K562 (cell line): ENCODE results near the gene WDPCP. TPM values are rescaled to one million over a fixed set of nuclear protein-coding genes. Genes with fewer than 3 reads are reported as not detected.

Experiments used
- ATAC-seq: fragments of 200-7000 bp; cut with Tn5 transposase; 3 replicates; pipeline ENCODE4 v1.9.1; 2020; ENCODE audit warnings: moderate library complexity
- BruUV-seq: library from RNA; stranded (reverse); fragments of 400-500 nt; replicated peaks from 2 replicates; lab custom pipeline; 2021; lab: Mats Ljungman, UMichigan
- CTCF ChIA-PET: fragments of 300-600 bp; formaldehyde crosslinking; extraction: SDS; loops from one replicate; lab custom pipeline; 2021; ENCODE audit warnings: low intra/inter-chr PET ratio; lab: Yijun Ruan, JAX
- POLR2A ChIA-PET: fragments of 300-600, 350-650 bp; sonication (Branson Sonifier 250); formaldehyde crosslinking; extraction: SDS; loops from one replicate; lab custom pipeline; 2021; ENCODE audit warnings: antibody characterized with exemption, inconsistent platforms; lab: Yijun Ruan, JAX
- DNase-seq, 4 experiments: peaks; one replicate each; pipeline versions ENCODE4 v3.0.0 to v3.0.0-alpha.2; 2011 to 2018; ENCODE audit warnings: low spot score in 3 of 4, mixed read lengths in 3 of 4; ENCODE audit errors: extremely low read depth in 1 of 4
- FAIRE-seq: peaks from 2 replicates; lab custom pipeline; 2011; peaks lifted over from hg19 to GRCh38; lab: Jason Lieb, UNC
- H2AFZ ChIP-seq: 2 replicates; pipeline ENCODE4 v1.6.0; 2011; ENCODE audit warnings: low read depth, low read length, control low read depth, inconsistent platforms
- H3K27ac ChIP-seq: fragments of 200-600 bp; 3 replicates; pipeline ENCODE4 v1.8.0; 2011; ENCODE audit warnings: low read depth, mild to moderate bottlenecking, control low read depth, inconsistent platforms, low read length, moderate library complexity, mixed read lengths; ENCODE audit errors: extremely low read depth
- H3K27me3 ChIP-seq, 2 experiments: fragments of 300-600 bp in 1 of 2; 2 replicates in 1 of 2; 3 replicates in 1 of 2; pipeline versions ENCODE4 v1.6.0 to v1.8.0; 2011; ENCODE audit warnings: inconsistent platforms in 2 of 2, low read length in 2 of 2, mild to moderate bottlenecking in 1 of 2, mixed read lengths in 1 of 2, moderate library complexity in 1 of 2; ENCODE audit not compliant: control insufficient read depth in 2 of 2, insufficient read depth in 2 of 2
- H3K36me3 ChIP-seq: fragments of 300-600 bp; 3 replicates; pipeline ENCODE4 v1.8.0; 2011; ENCODE audit warnings: mild to moderate bottlenecking, low read length, inconsistent platforms; ENCODE audit not compliant: control insufficient read depth, insufficient read depth
- H3K4me1 ChIP-seq, 2 experiments: fragments of 200-600 bp in 1 of 2; replicated peaks in 1 of 2; 2 replicates in 1 of 2; 3 replicates in 1 of 2; pipeline versions ENCODE4 v1.5.1 to v1.8.0; 2011; ENCODE audit warnings: inconsistent platforms in 2 of 2, low read length in 2 of 2, mild to moderate bottlenecking in 1 of 2, mixed read lengths in 1 of 2, moderate library complexity in 1 of 2; ENCODE audit not compliant: control insufficient read depth in 2 of 2, insufficient read depth in 2 of 2
- H3K4me2 ChIP-seq: 2 replicates; pipeline ENCODE4 v1.6.1; 2011; ENCODE audit warnings: low read length, control low read depth, inconsistent platforms, mixed read lengths; ENCODE audit not compliant: insufficient read depth
- H3K4me3 ChIP-seq: fragments of 200-600 bp; sonication (generic), shearing (Covaris generic); 2 replicates; pipeline ENCODE4 v1.5.1; 2016; ENCODE audit warnings: control low read depth, inconsistent platforms
- H3K79me2 ChIP-seq: fragments of 200-600 bp; 3 replicates; pipeline ENCODE4 v1.8.0; 2011; ENCODE audit warnings: low read length, inconsistent platforms; ENCODE audit not compliant: control insufficient read depth, insufficient read depth
- H3K9ac ChIP-seq, 2 experiments: 2 replicates each; pipeline versions ENCODE4 v1.6.0 to v1.6.1; 2011; ENCODE audit warnings: low read depth in 2 of 2, low read length in 2 of 2, control low read depth in 1 of 2, inconsistent platforms in 1 of 2, mild to moderate bottlenecking in 1 of 2, mixed read lengths in 1 of 2; ENCODE audit not compliant: insufficient read depth in 1 of 2
- H3K9me1 ChIP-seq: one replicate; pipeline ENCODE4 v1.6.0; 2011; ENCODE audit warnings: inconsistent platforms, mild to moderate bottlenecking, low read length, moderate library complexity; ENCODE audit not compliant: control insufficient read depth, insufficient read depth
- H3K9me3 ChIP-seq: replicated peaks from 2 replicates; pipeline ENCODE4 v1.5.1; 2011; ENCODE audit warnings: low read depth, low read length, inconsistent platforms; ENCODE audit not compliant: control insufficient read depth, insufficient read depth
- H4K20me1 ChIP-seq: replicated peaks from 2 replicates; pipeline ENCODE4 v1.6.1; 2011; ENCODE audit warnings: low read length, inconsistent platforms, mixed read lengths; ENCODE audit not compliant: control insufficient read depth, insufficient read depth
- CHCHD3 ChIP-seq: fragments of 250-450 bp; sonication (Bioruptor Pico); IDR thresholded peaks from 2 replicates; pipeline ENCODE4 v2.1.2; 2022; ENCODE audit warnings: mild to moderate bottlenecking
- CHD4 ChIP-seq: fragments of 200-600 bp; sonication (generic); IDR thresholded peaks from 3 replicates; pipeline ENCODE4 v1.6.1; 2012; ENCODE audit warnings: low read depth, mild to moderate bottlenecking, mixed read lengths, low read length, inconsistent platforms; ENCODE audit not compliant: insufficient read depth, insufficient replicate concordance, poor library complexity, severe bottlenecking
- DEAF1 ChIP-seq: fragments of 450-650 bp; formaldehyde crosslinking; IDR thresholded peaks from 2 replicates; pipeline ENCODE4 v1.4.0; 2020; ENCODE audit warnings: mild to moderate bottlenecking, moderate library complexity
- KAT2B ChIP-seq: IDR thresholded peaks from one replicate; pipeline ENCODE4 v1.6.1; 2012; ENCODE audit warnings: low read depth, mild to moderate bottlenecking, control low read depth, inconsistent platforms, low read length, moderate library complexity
- KHSRP ChIP-seq: fragments of 450-650 bp; IDR thresholded peaks from 2 replicates; pipeline ENCODE4 v1.6.1; 2017
- MECOM ChIP-seq: fragments of 250-450 bp; sonication (Bioruptor Pico); IDR thresholded peaks from 2 replicates; pipeline ENCODE4 v1.8.0; 2022; ENCODE audit warnings: inconsistent platforms
- MTA1 ChIP-seq: fragments of 450-650 bp; IDR thresholded peaks from 2 replicates; pipeline ENCODE4 v1.6.1; 2017; ENCODE audit warnings: borderline replicate concordance
- NCOR1 ChIP-seq: fragments of 450-650 bp; IDR thresholded peaks from 2 replicates; pipeline ENCODE4 v1.6.1; 2016; ENCODE audit warnings: mild to moderate bottlenecking, moderate library complexity
- SMAD2 ChIP-seq: fragments of 150-350 bp; IDR thresholded peaks from 2 replicates; pipeline ENCODE4 v1.6.1; 2014; ENCODE audit warnings: low read depth, mild to moderate bottlenecking, low read length
- ZNF197 ChIP-seq: fragments of 200-800 bp; sonication (Bioruptor generic); IDR thresholded peaks from 2 replicates; pipeline ENCODE4 v1.6.1; 2016; ENCODE audit warnings: low read depth, missing genetic modification characterization, missing compliant biosample characterization
- ZNF253 ChIP-seq: fragments of 250-450 bp; sonication (Bioruptor Pico); conservative IDR thresholded peaks from 2 replicates; pipeline ENCODE4 v1.6.1; 2021; ENCODE audit warnings: mild to moderate bottlenecking
- ZNF263 ChIP-seq: sonication (generic); formaldehyde crosslinking; IDR thresholded peaks from 2 replicates; pipeline ENCODE4 v1.8.0; 2022; ENCODE audit warnings: mild to moderate bottlenecking, missing genetic modification reagents, borderline replicate concordance
- ZNF583 ChIP-seq: fragments of 250-450 bp; sonication (Bioruptor Pico); IDR thresholded peaks from 2 replicates; pipeline ENCODE4 v1.4.0; 2020
- ZSCAN29 ChIP-seq: fragments of 450-650 bp; IDR thresholded peaks from 2 replicates; pipeline ENCODE4 v1.6.1; 2017
- WGBS: fragments of 100-300 bp; shearing (Covaris generic); methylation state at CpG from one replicate; pipeline ENCODE4 v1.1.6; 2016; ENCODE audit warnings: low coverage, mixed read lengths; ENCODE audit not compliant: insufficient coverage; ENCODE audit errors: missing lambda C conversion rate; 5-methylcytosine and 5-hydroxymethylcytosine counted together
- in situ Hi-C: fragments of 300-500 bp; cut with MboI; formaldehyde crosslinking; loops from 4 replicates; pipeline ENCODE4 v1.15.0; 2018; ENCODE audit warnings: inconsistent platforms, mixed read lengths
- intact Hi-C: fragments of 100-400 bp; cut with micrococcal nuclease; formaldehyde crosslinking; loops from 2 replicates; pipeline ENCODE4 v1.14.2; 2022
- polyA plus RNA-seq, 8 experiments: library from polyadenylated mRNA; depleted of rRNA in 4 of 8; stranded (reverse) in 5 of 8; unstranded in 3 of 8; fragments of >200 nt; fragmentation: Nextera tagmentation in 2 of 8; fragmentation: Illumina TruSeq in 1 of 8; extraction: Ambion mirVana in 2 of 8; extraction: Trizol in 1 of 8; gene quantifications; 2 replicates each; pipeline versions ENCODE4 v1.2.1 to v1.2.3, GENCODE V29; 2011 to 2014; ENCODE audit warnings: inconsistent platforms in 1 of 8, missing spikeins in 1 of 8
- total RNA-seq, 7 experiments: library from RNA; depleted of rRNA in 6 of 7; stranded (reverse); fragments of >200 nt in 6 of 7; fragmentation: Illumina TruSeq in 2 of 7; extraction: Trizol in 2 of 7; gene quantifications; 2 replicates each; pipeline versions ENCODE4 v1.2.1 to v1.2.3, GENCODE V29; 2011 to 2021; ENCODE audit warnings: low replicate concordance in 1 of 7
- TF ChIP-seq, protein P1 (sequence below): fragments of 450-650 bp; formaldehyde crosslinking; IDR thresholded peaks from 2 replicates; pipeline ENCODE4 v1.4.0; 2022; ENCODE audit warnings: mild to moderate bottlenecking, moderate library complexity
- TF ChIP-seq, protein P2 (sequence below): sonication (generic); formaldehyde crosslinking; IDR thresholded peaks from 2 replicates; pipeline ENCODE4 v1.8.0; 2022; ENCODE audit warnings: mild to moderate bottlenecking, missing genetic modification reagents

The WDPCP gene
- total and polyA plus RNA-seq, 9 of the 15 experiments (the other 6 are each of a cell fraction or from before 2014, with no cell fraction given) = 1.4 to 6.4 (median 5.5) TPM

DNA sequence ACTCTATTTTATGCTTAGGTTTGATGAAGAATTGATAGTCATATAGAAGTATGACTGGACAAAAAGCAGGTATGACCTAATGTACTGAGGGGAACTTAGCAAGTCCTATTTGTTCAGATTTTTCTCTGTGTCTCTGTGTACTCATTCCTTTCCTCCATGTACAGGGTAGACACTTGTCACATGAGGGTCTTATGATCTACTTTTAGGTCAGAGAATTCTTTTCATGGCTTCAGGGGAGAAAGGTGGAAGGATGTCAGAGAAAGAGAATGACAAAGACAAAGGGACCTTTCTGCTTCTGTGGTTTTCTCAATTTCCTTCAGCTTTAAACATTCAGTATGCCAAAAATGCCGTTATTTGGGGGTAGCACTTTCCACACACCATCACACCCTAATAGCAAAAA lies 181.6 kb downstream of the WDPCP start:
- no peak for TF ChIP-seq ZNF583
- TF ChIP-seq, protein P1, sequence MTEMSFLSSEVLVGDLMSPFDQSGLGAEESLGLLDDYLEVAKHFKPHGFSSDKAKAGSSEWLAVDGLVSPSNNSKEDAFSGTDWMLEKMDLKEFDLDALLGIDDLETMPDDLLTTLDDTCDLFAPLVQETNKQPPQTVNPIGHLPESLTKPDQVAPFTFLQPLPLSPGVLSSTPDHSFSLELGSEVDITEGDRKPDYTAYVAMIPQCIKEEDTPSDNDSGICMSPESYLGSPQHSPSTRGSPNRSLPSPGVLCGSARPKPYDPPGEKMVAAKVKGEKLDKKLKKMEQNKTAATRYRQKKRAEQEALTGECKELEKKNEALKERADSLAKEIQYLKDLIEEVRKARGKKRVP (CRISPR knock-in tag) = no peak
- no peak for TF ChIP-seq CHD4
- TF ChIP-seq, protein P2, sequence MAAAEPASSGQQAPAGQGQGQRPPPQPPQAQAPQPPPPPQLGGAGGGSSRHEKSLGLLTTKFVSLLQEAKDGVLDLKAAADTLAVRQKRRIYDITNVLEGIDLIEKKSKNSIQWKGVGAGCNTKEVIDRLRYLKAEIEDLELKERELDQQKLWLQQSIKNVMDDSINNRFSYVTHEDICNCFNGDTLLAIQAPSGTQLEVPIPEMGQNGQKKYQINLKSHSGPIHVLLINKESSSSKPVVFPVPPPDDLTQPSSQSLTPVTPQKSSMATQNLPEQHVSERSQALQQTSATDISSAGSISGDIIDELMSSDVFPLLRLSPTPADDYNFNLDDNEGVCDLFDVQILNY (CRISPR knock-in tag) = no peak
- no peak for TF ChIP-seq KAT2B
- TF ChIP-seq SMAD2 = no peak
- no peak for TF ChIP-seq DEAF1 (CRISPR knock-in tag)
- no peak for TF ChIP-seq ZNF263
- TF ChIP-seq NCOR1 = no peak
- TF ChIP-seq MTA1 = no peak
- TF ChIP-seq CHCHD3 = no peak
- no peak for TF ChIP-seq ZNF197 (CRISPR knock-in tag)
- no peak for TF ChIP-seq MECOM
- no peak for TF ChIP-seq ZNF253
- TF ChIP-seq KHSRP = no peak
- TF ChIP-seq ZSCAN29 = no peak
- intact Hi-C loops (no loop called here), in situ Hi-C loops (no loop called here)
- FAIRE-seq = no peak
- H3K9me1 ChIP-seq = no peaks in the 10 kb centered on the region
- BruUV-seq = no TSS peak
- no peaks in the 10 kb centered on the region for H3K27me3 ChIP-seq
- H2AFZ ChIP-seq = no peak overlapping the region
- H3K4me2 ChIP-seq = no peak overlapping the region
- no peak for ATAC-seq
- no peaks in the 10 kb centered on the region for H4K20me1 ChIP-seq
- no peak overlapping the region for H3K27ac ChIP-seq
- H3K9ac ChIP-seq = no peak overlapping the region
- H3K36me3 ChIP-seq = no peaks in the 10 kb centered on the region
- WGBS = 27% methylated on average over 1 of the region's 1 CpG
- CTCF ChIA-PET = no interaction called here
- no peak for DNase-seq
- H3K4me3 ChIP-seq = no peak overlapping the region
- H3K4me1 ChIP-seq = peaks cover 0 to 4% of the 10 kb centered on the region in 2 experiments; a peak in 2 of 5 replicates
- peaks cover 3% of the 10 kb centered on the region; the same call in 1 of the 2 replicates for H3K9me3 ChIP-seq
- POLR2A ChIA-PET = no interaction called here
- no peaks in the 10 kb centered on the region for H3K79me2 ChIP-seq
